GM21515 (cell line): ENCODE measurements around the gene MYH9.

Experiments
- ATAC-seq: cut with Tn5 transposase; IDR thresholded peaks from one replicate; pipeline ENCODE4 v1.9.1; 2021; ENCODE audit not compliant: unreplicated experiment

The MYH9 gene

DNA sequence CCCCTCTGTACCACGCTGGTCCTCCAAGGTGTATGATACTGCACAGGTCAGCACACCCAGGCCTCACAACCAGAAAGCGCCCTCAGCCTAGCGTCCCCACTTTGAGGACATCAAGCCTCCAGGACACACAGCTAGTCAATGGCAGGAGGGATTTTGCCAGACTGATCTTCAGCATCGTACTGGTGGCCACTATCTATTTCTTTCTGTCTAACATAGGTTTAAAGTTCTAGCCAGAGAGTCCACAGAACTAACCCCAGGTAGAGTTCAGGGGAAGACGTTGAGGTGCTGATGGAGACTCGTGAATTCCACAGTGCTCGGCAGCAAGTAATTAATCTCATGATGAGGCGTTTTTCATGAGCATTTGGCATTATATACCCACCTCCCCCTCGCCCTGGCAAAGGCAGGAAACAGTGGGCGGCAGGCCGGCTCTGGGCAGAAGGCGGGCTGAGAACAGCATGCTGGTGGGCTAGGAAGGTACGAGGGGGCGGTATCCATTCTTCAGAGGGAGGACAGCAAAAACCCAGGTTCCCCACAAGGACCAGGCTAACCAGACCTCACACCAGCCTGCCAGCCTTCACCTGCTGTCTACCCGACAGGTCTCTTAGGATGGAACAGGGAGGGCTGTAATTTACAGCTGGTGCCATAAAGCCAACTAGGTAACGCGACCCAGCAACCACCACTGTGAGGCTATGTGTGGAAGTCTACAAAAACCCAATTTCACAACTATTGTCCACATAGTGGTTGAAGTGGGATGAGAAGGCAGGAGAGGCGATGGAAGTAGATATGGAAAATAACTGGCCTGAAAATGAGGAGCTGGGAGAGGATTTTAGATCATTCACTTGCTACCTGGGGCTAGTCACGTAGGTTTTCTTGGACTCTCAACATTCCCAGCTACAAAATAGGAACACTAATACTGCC is 18.5 kb downstream of the MYH9 start:
- no peak for ATAC-seq

DNA sequence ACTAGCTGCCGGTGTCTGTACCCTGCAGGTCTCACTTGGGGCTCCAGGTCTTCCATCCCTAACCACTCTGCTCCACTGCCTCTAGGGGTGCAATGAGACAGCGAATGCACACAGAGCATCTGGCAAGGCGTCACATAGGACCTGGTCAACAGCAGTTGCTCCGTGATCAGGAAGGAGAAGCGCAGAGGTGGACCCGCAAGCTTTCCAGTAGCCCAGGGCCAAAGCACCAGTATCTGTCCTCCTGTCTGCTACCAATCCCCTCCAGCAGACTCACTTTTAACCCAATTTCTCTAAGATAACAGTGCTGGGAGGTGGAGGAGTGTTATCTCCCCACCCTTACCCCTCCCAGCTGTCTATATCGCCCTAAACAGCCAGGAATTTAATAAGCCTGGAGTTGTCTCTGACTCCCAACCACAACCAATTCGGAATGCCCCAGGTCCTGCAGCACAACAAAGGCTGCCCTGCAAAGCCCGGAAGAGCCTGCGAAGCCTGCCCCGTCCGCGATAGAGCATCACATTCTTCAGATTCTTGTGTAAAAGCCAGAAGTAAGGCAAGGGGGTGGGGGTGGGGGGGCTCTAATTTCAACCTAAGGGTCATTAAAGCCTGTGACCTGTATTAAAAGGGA is 19.3 kb downstream of the MYH9 start:
- no peak for ATAC-seq

DNA sequence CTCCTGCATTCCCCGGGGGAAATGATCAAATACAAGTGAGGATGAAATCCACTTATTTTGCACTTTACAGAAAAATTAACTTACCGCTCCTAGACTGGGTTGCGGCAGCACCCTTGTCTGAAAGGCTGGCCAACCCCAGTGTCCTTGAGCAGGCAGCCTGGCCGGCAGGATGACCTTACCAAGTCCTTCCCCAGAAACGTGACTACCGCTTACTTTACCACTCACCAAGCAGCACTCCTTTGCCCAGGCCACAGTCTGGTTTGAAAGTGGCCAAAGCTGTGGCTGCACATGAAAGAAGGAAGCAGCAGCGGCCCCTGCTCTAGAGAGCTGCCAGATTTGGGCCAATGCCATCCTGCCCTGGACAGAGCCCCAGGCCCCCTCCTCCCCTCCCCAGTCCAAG is 20.3 kb downstream of the MYH9 start:
- ATAC-seq, result no peak

DNA sequence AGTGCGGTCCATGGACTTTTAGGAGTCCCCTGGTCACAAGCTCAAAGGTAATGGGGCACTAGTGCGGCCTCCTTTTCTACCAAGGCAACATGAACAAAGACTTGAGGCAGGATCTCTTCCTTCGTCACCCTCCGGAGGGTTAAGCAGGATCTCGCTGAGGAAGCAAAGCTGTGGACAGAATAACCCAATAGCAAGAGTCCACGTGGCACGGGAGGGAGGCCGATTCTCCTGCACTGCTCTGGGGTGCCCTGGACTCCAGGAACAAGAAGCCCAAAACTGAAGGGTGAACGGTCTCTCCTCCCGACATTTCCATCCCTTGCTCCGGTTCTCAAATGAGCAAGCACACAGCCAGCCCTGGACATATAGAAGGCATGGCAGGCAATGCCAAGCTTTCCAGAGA is 20.7 kb downstream of the MYH9 start:
- no peak for ATAC-seq

DNA sequence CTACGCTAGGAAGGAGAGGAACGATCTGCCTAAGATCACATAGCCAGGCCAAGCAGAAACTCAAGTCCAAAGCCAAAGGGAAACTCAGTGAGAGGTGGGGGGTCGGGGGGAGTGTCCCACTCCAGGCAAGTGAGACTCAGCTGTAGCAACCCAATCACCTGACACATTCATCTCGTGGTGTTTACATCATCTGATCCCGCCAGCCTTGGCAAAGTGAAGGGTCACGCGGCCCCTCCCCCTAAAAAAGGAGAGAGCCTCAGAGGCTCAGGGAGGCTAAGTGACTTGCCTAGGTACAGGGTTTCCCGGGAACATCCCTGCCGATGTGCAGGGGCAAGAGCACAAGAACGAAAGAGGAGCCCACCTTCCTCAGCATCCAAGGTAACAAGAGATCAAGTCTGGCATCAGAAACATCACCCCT is 21.5 kb downstream of the MYH9 start:
- no peak for ATAC-seq

DNA sequence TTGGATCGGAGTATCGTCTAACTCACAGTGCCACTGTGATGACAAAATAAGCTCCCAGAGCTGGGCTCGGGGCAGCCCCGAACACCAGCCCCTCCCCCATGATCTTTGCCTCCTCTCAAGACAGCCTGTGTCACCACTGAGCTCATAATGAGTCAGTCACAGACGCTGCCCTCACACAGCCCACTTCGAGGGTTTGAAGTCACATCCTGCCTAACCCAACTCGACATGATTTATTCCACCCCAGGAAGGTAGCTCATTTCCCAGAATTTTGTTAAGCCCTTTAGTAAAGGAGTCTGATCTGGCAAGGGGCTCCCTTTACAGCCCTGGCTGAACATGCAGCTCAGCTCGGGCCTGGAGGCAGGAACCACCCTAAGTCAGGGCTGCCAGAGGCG is 22.8 kb downstream of the MYH9 start:
- peak; percentile 50 for ATAC-seq

DNA sequence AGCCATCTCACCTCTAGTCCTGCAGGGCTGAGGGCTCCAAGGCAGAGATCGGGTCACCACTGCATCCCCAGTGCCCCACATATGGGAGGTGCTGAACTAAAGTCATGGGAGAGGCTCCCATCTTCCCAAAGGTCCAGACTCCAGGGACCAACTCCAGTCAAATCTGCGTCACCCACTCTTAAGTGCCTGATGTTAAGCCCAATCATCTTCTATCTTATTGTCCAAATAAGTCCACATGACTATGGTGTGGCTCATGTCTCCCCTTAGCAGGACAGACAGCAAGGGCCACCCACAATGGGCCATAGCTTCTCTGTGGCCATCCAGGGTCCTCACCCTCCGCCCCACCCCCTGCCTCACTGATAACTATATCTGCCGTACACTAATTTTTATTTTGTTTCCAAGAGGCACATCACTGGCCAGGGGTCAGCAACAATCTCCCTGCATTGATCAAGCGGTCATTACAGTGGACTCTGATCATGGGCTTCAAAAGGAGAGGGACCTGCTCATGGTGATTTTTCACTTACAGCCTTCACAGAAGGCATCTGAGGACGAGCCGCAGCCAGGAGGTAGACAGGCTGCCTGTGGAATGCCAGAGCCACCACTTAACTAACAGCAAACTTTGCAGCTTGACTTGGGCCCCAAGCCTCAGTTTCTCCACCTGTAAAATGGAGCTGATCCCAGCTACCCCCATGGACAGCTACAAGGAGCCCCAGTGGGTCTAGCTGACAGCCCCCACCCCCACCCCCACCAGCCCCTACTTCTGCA is 23.3 kb downstream of the MYH9 start:
- no peak for ATAC-seq

DNA sequence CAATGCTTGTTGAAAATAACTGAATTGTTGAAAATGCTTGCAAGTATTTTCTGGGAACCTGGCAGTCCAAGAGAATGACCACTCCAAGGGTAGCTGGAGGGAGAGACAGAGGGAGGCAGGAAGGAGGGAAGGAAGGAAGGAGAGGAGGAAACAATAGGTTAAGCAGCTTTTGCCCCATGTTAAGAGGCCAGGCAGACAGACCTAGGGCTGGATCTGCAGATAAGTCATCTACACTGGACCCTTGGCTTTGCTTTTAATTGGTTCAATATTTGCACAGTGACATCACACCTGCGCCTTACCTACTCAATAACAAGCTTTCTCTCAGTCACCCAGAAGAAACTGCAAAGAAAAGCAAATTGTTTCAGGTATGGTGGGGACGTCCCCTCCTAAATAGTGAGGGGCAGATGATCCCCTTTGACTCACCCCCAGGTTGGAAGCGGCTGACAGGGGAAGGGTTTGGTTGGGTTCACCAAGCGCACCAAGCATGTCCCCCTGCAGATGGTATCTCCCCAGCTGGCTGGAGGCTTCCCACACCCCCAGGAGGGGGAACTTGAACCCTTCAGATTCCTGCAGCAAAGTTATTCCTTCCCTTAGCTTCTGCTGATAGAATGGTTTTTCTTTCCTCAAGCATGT is 24.3 kb downstream of the MYH9 start:
- ATAC-seq, result no peak

DNA sequence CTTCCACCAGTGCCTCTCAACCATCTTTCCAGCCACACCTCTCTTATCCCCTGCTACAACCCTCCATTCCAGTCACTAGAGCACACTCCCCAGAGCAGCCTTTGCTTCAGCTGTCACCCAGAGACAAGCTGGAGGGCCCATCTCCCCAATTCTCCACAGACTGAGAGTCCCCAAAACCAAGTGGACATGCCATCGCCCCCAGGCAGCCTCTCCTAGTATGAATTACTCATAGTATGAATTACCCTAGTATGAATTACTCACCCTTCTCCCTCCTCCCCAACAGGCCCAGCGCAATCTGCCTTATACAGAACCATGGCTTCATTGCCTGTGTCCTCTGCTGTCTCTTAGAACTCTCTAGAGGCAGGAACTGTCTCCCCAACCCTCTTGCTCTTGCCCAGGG is 24.8 kb downstream of the MYH9 start:
- no peak for ATAC-seq

DNA sequence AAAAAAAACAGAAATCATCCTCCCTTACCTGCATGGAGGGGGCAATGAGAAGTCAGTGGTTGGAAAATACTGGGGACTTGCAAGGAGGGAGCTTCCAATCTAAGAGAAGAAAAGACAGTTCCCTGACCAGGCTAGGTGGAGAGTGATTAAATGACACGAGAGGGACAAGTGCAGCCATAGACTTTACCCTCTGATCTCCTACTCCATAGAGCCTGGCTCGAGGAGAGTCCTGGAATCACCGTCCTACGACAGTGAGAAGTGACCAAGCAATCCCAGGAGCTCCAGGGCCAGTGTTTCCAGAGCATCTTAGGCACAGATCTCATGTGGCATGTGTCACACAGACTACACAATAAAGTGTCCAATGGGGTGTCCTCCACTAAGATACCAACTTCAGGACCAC is 25.7 kb downstream of the MYH9 start:
- no peak for ATAC-seq

DNA sequence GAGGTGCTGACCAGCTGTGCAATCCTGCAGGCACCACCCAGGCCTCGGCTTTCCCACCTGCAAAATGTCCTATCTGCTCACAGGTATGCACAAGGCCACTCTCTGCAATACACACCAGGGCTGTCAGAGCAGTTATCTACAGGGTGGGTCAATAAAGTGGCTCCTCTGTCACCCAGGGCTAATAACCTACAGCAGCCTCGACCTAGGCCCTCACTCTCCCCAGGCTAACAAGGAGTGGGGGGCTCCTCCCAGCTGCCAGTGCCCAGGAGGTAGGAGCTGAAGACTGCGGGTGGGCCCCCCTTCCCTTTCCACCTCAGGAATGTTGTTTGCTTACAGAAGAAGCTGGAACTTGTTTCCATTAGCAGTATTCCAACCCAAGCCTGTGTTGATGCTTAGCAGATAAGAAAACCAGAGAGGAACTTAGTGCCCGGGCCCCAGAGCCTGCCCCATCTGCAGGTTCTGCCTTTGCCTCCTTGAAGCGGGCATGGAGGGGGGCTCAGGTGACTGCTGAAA is 26.8 kb downstream of the MYH9 start:
- ATAC-seq, result no peak

DNA sequence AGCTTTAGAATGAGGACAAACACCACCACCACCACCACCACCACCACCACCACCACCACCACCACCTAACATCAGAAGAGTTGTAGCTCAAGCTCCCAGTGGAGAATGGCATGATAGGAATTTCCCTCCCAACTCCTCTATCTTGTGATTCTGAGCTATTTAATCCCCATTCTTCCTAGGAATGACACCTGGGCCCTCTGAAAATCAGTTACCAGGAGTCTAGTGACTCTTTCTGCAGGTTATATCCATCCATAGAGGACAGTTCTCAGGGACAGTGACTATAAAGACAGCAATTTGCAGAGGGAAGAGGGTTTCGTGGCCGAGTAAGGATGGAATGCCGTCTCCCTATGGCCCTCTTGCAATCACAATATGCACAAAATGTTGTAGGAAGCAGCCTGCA is 27.8 kb downstream of the MYH9 start:
- no peak for ATAC-seq

DNA sequence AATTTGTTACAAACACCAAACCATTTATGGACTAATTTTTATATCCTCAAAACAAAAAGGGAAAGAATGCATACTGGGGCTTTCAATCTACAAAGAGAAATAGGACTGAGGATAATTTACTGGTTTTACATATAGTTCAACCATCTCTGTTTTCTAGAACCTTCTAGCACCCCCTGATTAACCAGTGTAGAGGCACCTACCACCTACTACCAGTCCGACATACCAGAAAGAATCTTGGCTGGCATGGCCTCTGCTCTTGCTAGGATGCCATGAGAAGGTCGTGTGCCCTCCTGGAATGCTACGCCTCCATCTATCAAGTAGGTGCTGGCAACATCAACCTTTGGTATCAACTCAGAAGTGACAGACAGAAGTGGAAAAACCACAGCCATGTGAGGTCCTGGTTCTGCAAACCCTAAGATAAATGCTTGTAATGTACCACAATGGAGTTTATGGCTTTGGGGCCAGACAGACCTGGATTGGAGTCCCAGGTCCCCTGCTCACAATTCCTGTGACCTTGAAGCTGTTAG is 28.2 kb downstream of the MYH9 start:
- no peak for ATAC-seq

DNA sequence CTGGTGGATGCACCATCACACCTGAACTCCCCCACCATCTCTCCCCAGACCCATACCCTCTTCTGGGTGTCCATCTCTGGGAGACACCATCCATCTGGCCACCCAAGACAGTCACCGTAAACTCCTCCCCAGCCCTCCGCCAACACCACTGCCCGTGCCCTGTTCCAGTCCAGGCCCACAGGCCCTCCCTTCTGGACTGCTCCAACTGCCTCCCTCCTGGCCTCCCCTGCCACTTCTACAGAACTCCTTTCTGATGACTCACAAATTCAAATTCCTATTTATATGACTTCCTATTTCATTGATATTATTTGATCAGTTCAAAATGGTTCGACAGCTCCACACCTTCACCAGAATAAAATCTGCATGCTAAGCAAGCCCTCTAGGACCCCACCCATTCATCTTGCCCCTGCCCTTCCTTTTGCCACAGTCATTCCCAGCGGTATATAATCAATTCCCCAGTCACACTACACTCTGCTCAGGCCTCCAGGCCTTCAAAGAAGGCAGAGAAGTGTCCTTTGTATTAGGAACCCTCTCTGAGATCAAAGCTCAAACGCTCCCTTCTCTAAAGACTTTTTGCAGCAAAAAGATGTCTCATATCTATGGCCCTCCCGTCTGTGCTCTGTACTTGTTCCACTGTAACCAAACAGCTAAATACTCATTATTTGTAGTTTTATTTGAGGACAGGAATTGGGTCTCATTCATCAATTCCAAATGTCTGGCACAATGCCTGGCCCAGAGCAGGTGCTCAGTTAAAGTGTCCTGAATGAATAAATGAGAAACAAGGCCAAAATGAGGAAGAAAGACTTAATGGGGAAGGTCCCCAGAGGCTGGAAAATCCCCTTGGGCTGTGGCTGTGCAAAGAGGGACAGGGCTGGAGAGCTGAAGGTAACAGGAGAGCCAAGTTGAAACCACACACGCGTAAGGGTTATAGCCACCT is 29.0 kb downstream of the MYH9 start:
- ATAC-seq, result no peak

DNA sequence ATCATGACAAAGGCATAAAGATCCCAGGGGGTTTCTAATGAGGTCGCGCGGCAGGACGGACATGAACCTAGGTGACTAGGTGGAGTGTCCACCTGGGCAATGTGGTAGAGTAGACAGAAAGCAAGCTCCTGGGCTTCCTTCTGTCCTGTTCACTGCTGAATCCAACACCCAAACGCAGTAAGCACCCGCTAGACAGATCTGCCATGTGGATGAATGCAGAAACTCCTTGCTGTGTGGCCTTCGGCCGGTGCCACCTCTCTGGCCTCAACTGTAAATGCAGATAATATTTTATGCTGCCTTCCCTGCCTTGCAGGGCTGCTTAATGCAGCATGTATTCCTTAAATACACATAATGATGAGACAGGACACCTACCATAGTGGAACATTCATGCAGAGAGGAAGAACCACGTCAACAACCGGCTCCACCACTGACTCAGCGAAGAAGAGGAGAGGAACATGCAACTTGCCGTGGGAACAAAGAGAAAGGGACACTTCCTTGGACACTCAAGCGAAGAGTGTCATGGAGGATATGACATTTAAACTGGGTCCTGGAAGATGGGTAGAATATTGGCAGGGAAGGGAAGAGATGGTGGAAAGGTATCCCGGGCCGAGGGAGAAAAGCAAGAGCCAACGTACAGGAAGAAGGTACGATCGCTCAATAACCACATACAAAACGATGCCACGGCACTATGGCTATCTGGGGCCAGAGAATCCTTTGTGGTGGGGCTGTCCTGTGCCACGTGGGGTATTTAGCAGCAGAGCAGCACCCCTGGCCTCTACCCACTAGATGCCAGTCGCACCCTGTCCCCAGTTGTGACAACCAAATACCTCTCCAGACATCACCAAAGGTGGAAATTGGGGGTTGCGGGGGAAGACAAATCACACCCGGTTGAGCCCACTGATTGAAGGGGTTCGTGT is 30.8 kb downstream of the MYH9 start:
- ATAC-seq, result no peak

DNA sequence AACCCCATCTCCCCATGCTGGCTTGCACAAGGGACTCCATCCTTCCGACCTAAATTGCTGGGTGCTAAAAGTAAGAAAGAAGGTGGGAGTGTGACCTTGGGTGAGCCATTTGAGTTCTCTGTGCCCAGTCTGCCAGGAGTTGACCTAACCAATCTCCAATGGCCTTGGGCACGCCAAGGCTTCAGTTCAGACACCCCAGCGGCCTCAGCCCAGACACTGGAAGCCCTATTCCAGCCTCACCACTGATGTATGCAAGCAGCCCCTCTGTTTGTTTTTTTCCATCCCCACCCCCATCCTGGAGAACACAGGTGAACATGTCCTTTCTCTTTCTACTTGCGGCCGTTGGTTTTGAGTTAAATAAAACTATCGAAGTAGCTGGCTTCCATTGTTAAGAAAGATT is 31.9 kb downstream of the MYH9 start:
- no peak for ATAC-seq

DNA sequence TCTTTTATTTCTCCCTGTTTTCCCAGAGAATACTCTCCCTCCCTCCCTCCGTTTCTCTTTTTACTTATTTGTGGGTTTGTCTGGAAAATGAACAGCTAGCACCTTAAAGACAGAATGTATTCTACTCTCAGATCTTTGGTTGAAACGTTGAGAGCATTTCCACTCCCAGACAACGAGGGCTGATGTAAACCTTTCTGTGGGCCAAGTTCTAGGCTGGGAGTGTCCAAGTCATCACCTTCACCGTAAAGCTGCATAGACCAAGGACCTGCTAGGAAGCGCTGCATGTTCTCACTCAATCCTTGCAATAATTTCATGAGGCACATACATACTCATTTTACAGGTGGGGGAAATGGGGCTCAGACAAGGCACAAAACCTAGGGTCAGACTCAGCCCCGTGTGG is 32.4 kb downstream of the MYH9 start:
- no peak for ATAC-seq

DNA sequence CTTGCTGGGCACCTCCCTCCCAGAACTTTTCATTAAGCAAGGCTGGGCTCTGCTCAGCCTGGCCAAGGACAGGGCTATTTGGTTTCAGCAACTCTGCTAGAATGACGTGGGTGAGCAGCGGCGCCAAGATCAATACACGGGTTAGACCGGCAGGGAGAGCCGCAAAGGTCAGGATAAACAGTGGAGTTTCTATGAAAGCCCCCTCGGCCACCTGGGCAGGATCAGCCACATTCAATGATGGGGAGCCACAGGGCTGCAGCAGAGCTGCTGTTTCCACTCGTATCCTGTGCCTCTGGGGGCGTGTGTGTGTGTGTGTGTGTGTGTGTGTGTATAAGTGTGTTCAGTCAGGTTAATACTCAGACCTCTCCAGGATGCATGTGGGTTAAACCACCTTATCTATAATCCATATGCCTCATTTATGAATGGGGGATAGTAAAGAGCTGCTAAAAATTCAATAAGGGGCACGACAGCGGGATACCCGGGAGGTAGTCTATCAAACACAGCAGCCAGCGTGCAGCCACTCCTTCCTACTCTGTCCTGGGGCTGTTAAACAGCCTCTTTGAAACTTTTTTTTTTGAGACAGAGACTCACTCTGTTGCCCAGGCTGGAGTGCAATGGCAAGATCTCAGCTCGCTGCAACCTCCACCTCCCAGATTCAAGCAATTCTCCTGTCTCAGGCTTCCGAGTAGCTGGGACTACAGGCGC is 34.8 kb downstream of the MYH9 start:
- no peak for ATAC-seq
